ENCODE measurements around the gene IL17RB.

The IL17RB gene

DNA sequence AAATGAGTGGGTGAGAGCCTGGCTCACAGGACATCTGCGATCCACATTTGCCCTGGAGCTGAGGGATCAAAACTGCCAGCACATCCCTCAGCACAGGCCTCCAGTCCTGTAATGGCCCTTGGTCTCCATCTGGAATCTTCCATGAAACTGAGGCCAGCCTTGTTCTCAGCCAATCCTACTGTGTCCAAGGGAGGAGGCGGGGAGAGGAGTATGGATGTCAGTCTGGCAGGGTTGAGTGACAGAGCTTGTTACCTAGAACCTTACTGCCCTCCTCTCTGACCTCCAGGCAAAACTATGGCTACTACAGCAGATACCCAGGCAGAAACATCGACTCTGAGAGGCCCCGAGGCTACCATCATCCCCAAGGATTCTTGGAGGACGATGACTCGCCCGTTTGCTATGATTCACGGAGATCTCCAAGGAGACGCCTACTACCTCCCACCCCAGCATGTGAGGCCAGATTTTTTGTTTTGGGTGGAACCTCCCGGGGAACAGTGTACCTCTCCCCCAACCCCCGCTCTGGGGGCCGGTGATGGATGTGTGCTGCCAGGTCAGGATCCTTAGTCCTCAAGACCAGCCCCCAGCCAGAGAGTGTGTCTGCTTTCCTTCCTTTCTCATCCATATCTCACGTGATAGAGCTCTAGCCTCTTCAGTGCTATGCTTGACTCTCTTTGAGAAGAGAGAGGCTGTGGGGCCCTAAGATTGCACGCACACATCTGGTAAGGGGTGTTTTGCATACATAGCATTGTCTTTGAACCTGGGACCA lies 41.5 kb upstream of the IL17RB start:
- 86 to 90% methylated on average over 14 of the region's 14 CpGs for WGBS, 2 experiments
- Histone ChIP-seq H3K27me3 (ENCODE audit: control insufficient read depth, insufficient read depth, low read length, poor library complexity, severe bottlenecking) (no peaks in the 10 kb centered on the region), H3K9me3 (ENCODE audit: control insufficient read depth, low read length) (no peaks in the 10 kb centered on the region)

DNA sequence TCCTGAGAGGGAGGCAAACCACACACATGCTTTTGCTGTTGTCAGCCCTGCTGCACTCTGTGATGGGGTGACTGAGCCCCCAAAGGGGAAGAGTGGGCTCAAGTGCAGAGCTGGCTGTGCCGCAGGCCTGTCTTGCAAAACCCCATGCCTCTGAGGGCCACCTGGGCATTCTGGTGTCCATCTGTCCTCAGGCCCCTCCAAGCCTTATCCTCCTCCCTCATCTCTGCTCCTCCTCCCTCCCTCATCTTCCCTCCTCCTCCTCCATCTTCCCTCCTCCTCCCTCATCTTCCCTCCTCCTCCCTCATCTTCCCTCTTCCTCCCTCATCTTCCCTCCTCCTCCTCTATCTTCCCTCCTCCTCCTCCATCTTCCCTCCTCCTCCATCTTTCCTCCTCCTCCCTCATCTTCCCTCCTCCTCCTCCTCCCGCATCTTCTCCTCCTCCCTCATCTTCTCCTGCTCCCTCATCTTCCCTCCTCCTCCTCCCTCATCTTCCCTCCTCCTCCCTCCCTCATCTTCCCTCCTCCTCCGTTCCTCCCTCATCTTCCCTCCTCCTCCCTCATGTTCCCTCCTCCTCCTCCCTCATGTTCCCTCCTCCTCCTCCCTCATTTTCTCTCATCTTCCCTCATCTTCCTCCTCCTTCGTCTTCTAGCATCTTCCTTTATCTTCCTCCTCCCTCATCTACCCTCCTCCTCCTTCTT lies 40.8 kb upstream of the IL17RB start:
- no peak overlapping the region for H3K4me3 ChIP-seq (ENCODE audit: insufficient read depth, low read depth, low read length)
- H3K4me1 ChIP-seq (ENCODE audit: control insufficient read depth, insufficient read depth, low read length) = peaks cover 4% of the 10 kb centered on the region
- no peaks in the 10 kb centered on the region for H3K36me3 ChIP-seq (ENCODE audit: control insufficient read depth, insufficient read depth, low read length)
- WGBS, 2 experiments = 90% methylated on average over 4 of the region's 4 CpGs
- no peaks in the 10 kb centered on the region for H3K27me3 ChIP-seq (ENCODE audit: control insufficient read depth, insufficient read depth, low read length, poor library complexity, severe bottlenecking)
- no peaks in the 10 kb centered on the region for H3K9me3 ChIP-seq (ENCODE audit: control insufficient read depth, low read length)
- H3K27ac ChIP-seq (ENCODE audit: insufficient read depth, low read depth, low read length, poor library complexity, severe bottlenecking) = no peak overlapping the region

More for the DNA sequence above, 41.5 kb upstream of the IL17RB start:
- no peak overlapping the region for H3K27ac ChIP-seq (ENCODE audit: insufficient read depth, low read depth, low read length, poor library complexity, severe bottlenecking)
- no peaks in the 10 kb centered on the region for H3K36me3 ChIP-seq (ENCODE audit: control insufficient read depth, insufficient read depth, low read length)
- H3K4me1 ChIP-seq (ENCODE audit: control insufficient read depth, insufficient read depth, low read length) = peaks cover 4% of the 10 kb centered on the region
- no peak overlapping the region for H3K4me3 ChIP-seq (ENCODE audit: insufficient read depth, low read depth, low read length)

DNA sequence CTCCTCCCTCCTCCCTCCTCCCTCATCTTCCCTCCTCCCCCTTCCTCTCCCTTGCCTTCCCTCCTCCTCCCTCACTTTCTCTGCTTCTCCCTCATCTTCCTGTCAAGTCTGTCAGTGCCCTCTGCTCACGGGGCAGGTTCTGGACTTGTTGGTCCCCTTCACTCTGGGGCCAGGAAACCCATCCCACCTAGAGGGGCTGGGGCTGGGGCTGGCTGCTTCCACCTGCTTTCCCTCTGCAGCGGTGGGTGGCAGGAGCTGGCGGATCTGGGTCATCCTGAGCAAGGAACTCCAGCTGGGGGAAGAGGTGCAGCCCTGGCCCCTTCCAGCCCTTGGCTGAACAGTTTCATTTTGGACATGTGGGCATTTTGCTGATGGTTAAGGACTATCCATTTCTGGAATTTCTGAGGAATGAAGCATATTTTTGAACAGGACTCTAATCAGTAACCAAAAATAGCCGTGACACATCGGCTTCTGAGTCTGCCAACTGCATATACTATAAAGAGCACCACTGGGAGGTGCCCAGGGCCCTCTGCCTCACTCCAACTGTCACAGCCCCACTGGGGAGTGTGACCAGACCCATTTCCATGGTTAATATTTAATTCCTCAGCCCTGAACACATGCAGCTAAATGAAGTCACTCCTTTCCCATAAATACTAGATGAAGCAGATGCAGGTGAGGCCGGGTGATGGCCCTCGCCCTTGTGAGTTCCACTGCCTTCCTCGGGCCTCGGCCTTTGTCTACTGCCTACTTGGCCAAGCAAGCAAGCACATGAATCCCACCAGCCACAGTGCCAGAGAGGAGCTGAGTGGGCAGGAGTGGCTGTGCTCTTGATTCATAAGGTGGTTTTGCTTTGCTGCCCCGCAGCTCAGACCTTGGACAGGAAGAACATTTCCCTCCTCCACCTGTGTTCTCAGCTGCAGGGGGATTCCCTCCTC lies 39.9 kb upstream of the IL17RB start:
- Histone ChIP-seq H3K27ac (ENCODE audit: insufficient read depth, low read depth, low read length, poor library complexity, severe bottlenecking) (no peak overlapping the region), H3K27me3 (ENCODE audit: control insufficient read depth, insufficient read depth, low read length, poor library complexity, severe bottlenecking) (no peaks in the 10 kb centered on the region), H3K9me3 (ENCODE audit: control insufficient read depth, low read length) (no peaks in the 10 kb centered on the region), H3K4me3 (ENCODE audit: insufficient read depth, low read depth, low read length) (no peak overlapping the region), H3K4me1 (ENCODE audit: control insufficient read depth, insufficient read depth, low read length) (peaks cover 4% of the 10 kb centered on the region), H3K36me3 (ENCODE audit: control insufficient read depth, insufficient read depth, low read length) (no peaks in the 10 kb centered on the region)
- WGBS, 2 experiments = 89 to 91% methylated on average over 10 of the region's 10 CpGs

DNA sequence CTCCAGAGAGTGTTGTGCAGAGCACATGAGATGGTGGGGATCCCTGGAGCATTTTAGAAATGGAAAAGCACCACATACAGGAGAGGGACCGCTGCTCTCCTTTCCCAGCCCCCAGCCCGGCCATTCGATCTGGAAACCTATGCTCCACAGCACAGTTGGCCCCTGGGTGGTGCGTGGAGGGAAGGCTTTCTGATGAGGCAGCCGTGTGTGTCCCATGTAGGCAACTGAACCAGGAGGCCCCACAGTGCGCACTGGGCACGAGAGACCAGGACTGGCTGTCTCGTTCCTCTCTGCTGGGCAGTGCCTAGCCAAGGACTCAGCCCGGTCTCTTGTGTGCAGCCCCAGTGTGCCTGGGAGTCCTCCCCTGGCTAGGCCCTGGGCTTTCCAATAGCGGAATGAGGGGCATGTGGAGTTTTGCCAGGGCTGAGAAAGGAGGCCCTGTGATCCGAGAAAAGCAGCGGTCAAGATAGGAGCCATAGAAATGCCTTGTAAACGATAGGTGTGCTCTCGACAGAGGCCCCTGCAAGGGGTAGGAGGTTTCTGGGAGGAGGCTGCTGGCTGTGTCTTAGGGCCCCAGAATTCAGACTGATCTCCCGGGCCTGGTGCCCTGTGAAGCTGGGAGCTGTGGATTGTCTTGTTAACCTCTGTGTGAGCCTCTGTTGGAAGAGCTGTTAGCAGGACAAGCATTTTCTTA lies 39.1 kb upstream of the IL17RB start:
- no peak overlapping the region for H3K27ac ChIP-seq (ENCODE audit: insufficient read depth, low read depth, low read length, poor library complexity, severe bottlenecking)
- no peaks in the 10 kb centered on the region for H3K9me3 ChIP-seq (ENCODE audit: control insufficient read depth, low read length)
- no peak overlapping the region for H3K4me3 ChIP-seq (ENCODE audit: insufficient read depth, low read depth, low read length)
- peaks cover 4% of the 10 kb centered on the region for H3K4me1 ChIP-seq (ENCODE audit: control insufficient read depth, insufficient read depth, low read length)
- 91 to 93% methylated on average over 15 of the region's 15 CpGs for WGBS, 2 experiments
- no peaks in the 10 kb centered on the region for H3K36me3 ChIP-seq (ENCODE audit: control insufficient read depth, insufficient read depth, low read length)
- no peaks in the 10 kb centered on the region for H3K27me3 ChIP-seq (ENCODE audit: control insufficient read depth, insufficient read depth, low read length, poor library complexity, severe bottlenecking)

DNA sequence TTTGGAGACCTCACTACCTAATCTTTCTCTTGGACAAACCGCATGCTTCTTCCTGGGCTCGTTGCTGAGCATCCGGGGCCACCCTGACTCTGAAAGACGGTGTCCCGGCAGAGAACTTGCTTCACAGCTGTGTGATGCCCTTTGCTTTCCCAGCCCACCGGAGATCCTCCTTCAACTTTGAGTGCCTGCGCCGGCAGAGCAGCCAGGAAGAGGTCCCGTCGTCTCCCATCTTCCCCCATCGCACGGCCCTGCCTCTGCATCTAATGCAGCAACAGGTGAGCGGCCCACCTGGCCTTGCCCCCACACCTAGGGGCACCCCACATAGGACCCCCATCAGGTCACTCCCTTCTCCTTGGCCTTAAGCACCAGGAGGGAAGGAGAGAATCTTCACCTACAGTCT lies 37.9 kb upstream of the IL17RB start:
- 94 to 97% methylated on average over 13 of the region's 13 CpGs for WGBS, 2 experiments
- Histone ChIP-seq H3K9me3 (ENCODE audit: control insufficient read depth, low read length) (no peaks in the 10 kb centered on the region), H3K4me1 (ENCODE audit: control insufficient read depth, insufficient read depth, low read length) (peaks cover 4% of the 10 kb centered on the region), H3K36me3 (ENCODE audit: control insufficient read depth, insufficient read depth, low read length) (no peaks in the 10 kb centered on the region), H3K27me3 (ENCODE audit: control insufficient read depth, insufficient read depth, low read length, poor library complexity, severe bottlenecking) (no peaks in the 10 kb centered on the region), H3K4me3 (ENCODE audit: insufficient read depth, low read depth, low read length) (no peak overlapping the region), H3K27ac (ENCODE audit: insufficient read depth, low read depth, low read length, poor library complexity, severe bottlenecking) (no peak overlapping the region)

DNA sequence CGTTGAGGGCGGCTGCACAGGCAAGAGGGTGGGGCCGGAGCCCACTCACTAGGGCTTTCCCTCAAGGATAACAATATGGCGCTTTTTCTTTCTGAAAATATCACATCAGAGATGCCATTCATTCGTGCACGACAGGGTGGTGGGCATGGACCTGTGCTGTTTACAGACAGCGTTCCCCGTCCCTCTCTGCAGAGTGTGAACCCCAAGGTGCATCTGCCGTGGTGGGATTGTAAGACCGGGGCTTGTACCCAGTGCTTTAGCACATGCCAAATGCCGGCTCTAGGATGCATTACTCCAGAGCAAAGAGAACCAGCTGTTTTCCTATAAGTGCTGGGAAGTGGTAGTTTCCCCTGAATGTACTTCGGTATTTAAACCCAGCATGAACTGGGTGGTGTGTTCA lies 37.1 kb upstream of the IL17RB start:
- H3K4me3 ChIP-seq (ENCODE audit: insufficient read depth, low read depth, low read length) = no peak overlapping the region
- WGBS, 2 experiments = 93 to 94% methylated on average over 12 of the region's 12 CpGs
- no peaks in the 10 kb centered on the region for H3K27me3 ChIP-seq (ENCODE audit: control insufficient read depth, insufficient read depth, low read length, poor library complexity, severe bottlenecking)
- no peaks in the 10 kb centered on the region for H3K36me3 ChIP-seq (ENCODE audit: control insufficient read depth, insufficient read depth, low read length)
- no peak overlapping the region for H3K27ac ChIP-seq (ENCODE audit: insufficient read depth, low read depth, low read length, poor library complexity, severe bottlenecking)
- H3K4me1 ChIP-seq (ENCODE audit: control insufficient read depth, insufficient read depth, low read length) = peaks cover 1% of the 10 kb centered on the region
- no peaks in the 10 kb centered on the region for H3K9me3 ChIP-seq (ENCODE audit: control insufficient read depth, low read length)

DNA sequence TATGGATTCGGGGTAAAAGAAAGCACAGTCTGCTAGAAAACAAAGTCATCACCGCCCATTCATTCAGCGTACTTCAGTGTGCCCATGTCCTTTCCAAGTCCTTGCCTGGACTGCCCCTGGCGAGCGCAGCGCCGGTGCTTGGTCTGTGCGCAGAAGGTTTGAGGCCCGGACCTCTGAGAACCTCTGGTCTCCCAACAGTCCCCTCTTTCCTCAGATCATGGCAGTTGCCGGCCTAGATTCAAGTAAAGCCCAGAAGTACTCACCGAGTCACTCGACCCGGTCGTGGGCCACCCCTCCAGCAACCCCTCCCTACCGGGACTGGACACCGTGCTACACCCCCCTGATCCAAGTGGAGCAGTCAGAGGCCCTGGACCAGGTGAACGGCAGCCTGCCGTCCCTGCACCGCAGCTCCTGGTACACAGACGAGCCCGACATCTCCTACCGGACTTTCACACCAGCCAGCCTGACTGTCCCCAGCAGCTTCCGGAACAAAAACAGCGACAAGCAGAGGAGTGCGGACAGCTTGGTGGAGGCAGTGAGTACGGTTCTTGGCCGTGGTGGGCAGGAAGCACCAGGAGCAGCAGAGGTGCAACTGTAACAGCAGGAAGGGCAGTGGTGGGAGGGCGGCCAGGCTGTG lies 36.5 kb upstream of the IL17RB start:
- H3K36me3 ChIP-seq (ENCODE audit: control insufficient read depth, insufficient read depth, low read length) = no peaks in the 10 kb centered on the region
- 92 to 94% methylated on average over 28 of the region's 28 CpGs for WGBS, 2 experiments
- no peaks in the 10 kb centered on the region for H3K9me3 ChIP-seq (ENCODE audit: control insufficient read depth, low read length)
- no peaks in the 10 kb centered on the region for H3K27me3 ChIP-seq (ENCODE audit: control insufficient read depth, insufficient read depth, low read length, poor library complexity, severe bottlenecking)
- H3K4me3 ChIP-seq (ENCODE audit: insufficient read depth, low read depth, low read length) = no peak overlapping the region
- no peaks in the 10 kb centered on the region for H3K4me1 ChIP-seq (ENCODE audit: control insufficient read depth, insufficient read depth, low read length)
- H3K27ac ChIP-seq (ENCODE audit: insufficient read depth, low read depth, low read length, poor library complexity, severe bottlenecking) = no peak overlapping the region

DNA sequence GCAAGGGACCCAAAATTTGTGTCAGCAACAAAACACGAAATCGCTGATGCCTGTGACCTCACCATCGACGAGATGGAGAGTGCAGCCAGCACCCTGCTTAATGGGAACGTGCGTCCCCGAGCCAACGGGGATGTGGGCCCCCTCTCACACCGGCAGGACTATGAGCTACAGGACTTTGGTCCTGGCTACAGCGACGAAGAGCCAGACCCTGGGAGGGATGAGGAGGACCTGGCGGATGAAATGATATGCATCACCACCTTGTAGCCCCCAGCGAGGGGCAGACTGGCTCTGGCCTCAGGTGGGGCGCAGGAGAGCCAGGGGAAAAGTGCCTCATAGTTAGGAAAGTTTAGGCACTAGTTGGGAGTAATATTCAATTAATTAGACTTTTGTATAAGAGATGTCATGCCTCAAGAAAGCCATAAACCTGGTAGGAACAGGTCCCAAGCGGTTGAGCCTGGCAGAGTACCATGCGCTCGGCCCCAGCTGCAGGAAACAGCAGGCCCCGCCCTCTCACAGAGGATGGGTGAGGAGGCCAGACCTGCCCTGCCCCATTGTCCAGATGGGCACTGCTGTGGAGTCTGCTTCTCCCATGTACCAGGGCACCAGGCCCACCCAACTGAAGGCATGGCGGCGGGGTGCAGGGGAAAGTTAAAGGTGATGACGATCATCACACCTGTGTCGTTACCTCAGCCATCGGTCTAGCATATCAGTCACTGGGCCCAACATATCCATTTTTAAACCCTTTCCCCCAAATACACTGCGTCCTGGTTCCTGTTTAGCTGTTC lies 35.0 kb upstream of the IL17RB start:
- WGBS, 2 experiments = 94 to 96% methylated on average over 24 of the region's 24 CpGs
- Histone ChIP-seq H3K36me3 (ENCODE audit: control insufficient read depth, insufficient read depth, low read length) (no peaks in the 10 kb centered on the region), H3K27me3 (ENCODE audit: control insufficient read depth, insufficient read depth, low read length, poor library complexity, severe bottlenecking) (no peaks in the 10 kb centered on the region), H3K4me3 (ENCODE audit: insufficient read depth, low read depth, low read length) (no peak overlapping the region), H3K9me3 (ENCODE audit: control insufficient read depth, low read length) (no peaks in the 10 kb centered on the region), H3K4me1 (ENCODE audit: control insufficient read depth, insufficient read depth, low read length) (no peaks in the 10 kb centered on the region), H3K27ac (ENCODE audit: insufficient read depth, low read depth, low read length, poor library complexity, severe bottlenecking) (no peak overlapping the region)

DNA sequence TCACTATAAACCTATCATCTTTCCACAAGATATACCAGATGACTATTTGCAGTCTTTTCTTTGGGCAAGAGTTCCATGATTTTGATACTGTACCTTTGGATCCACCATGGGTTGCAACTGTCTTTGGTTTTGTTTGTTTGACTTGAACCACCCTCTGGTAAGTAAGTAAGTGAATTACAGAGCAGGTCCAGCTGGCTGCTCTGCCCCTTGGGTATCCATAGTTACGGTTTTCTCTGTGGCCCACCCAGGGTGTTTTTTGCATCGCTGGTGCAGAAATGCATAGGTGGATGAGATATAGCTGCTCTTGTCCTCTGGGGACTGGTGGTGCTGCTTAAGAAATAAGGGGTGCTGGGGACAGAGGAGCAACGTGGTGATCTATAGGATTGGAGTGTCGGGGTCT lies 33.9 kb upstream of the IL17RB start:
- Histone ChIP-seq H3K27me3 (ENCODE audit: control insufficient read depth, insufficient read depth, low read length, poor library complexity, severe bottlenecking) (no peaks in the 10 kb centered on the region), H3K9me3 (ENCODE audit: control insufficient read depth, low read length) (no peaks in the 10 kb centered on the region), H3K4me3 (ENCODE audit: insufficient read depth, low read depth, low read length) (no peak overlapping the region), H3K27ac (ENCODE audit: insufficient read depth, low read depth, low read length, poor library complexity, severe bottlenecking) (no peak overlapping the region), H3K4me1 (ENCODE audit: control insufficient read depth, insufficient read depth, low read length) (no peaks in the 10 kb centered on the region), H3K36me3 (ENCODE audit: control insufficient read depth, insufficient read depth, low read length) (no peaks in the 10 kb centered on the region)
- WGBS, 2 experiments = 78 to 85% methylated on average over 4 of the region's 4 CpGs
